Endodermal cell (in vitro differentiated cells): Measurements from ENCODE around the gene GRB10. TPM values are rescaled to one million over a fixed set of nuclear protein-coding genes. Genes with fewer than 3 reads are reported as not detected.

Experiments
- DNase-seq: peaks from one replicate; pipeline ENCODE4 v3.0.0-alpha.2; 2017
- H3K27ac ChIP-seq: 2 replicates; pipeline ENCODE4 v1.5.1; 2013; ENCODE audit warnings: mild to moderate bottlenecking, low read depth, low read length, moderate library complexity
- H3K27me3 ChIP-seq: 2 replicates; pipeline ENCODE4 v1.6.1; 2013; ENCODE audit warnings: mild to moderate bottlenecking, low read length, moderate library complexity; ENCODE audit not compliant: insufficient read depth, control insufficient read depth, poor library complexity, severe bottlenecking
- H3K36me3 ChIP-seq: 2 replicates; pipeline ENCODE4 v1.7.0; 2013; ENCODE audit warnings: mild to moderate bottlenecking, low read length, moderate library complexity; ENCODE audit not compliant: control insufficient read depth, insufficient read depth
- H3K4me1 ChIP-seq: one replicate; pipeline ENCODE4 v1.7.0; 2013; ENCODE audit warnings: low read length; ENCODE audit not compliant: control insufficient read depth, insufficient read depth
- H3K4me3 ChIP-seq: 2 replicates; pipeline ENCODE4 v1.5.1; 2013; ENCODE audit warnings: mild to moderate bottlenecking, low read length, moderate library complexity
- H3K9ac ChIP-seq: 2 replicates; pipeline ENCODE4 v1.6.1; 2013; ENCODE audit warnings: mild to moderate bottlenecking, low read length, moderate library complexity; ENCODE audit not compliant: poor library complexity, severe bottlenecking; ENCODE audit errors: extremely low read depth
- H3K9me3 ChIP-seq: 2 replicates; pipeline ENCODE4 v1.6.1; 2013; ENCODE audit warnings: mild to moderate bottlenecking, low read length, moderate library complexity; ENCODE audit not compliant: control insufficient read depth
- H3K27ac Mint-ChIP-seq: 2 replicates; pipeline ENCODE4 v1.8.0; 2020; ENCODE audit warnings: mixed read lengths
- H3K27me3 Mint-ChIP-seq: 2 replicates; pipeline ENCODE4 v1.8.0; 2021; ENCODE audit warnings: mild to moderate bottlenecking, mixed read lengths; ENCODE audit not compliant: insufficient read depth
- H3K36me3 Mint-ChIP-seq: 2 replicates; pipeline ENCODE4 v1.8.0; 2020; ENCODE audit warnings: low read depth, mixed read lengths
- H3K4me1 Mint-ChIP-seq: 2 replicates; pipeline ENCODE4 v1.8.0; 2020; ENCODE audit warnings: mixed read lengths
- H3K4me3 Mint-ChIP-seq: 2 replicates; pipeline ENCODE4 v1.8.0; 2020; ENCODE audit warnings: mild to moderate bottlenecking, moderate library complexity, mixed read lengths
- H3K9me3 Mint-ChIP-seq: 2 replicates; pipeline ENCODE4 v1.8.0; 2020; ENCODE audit warnings: mild to moderate bottlenecking, mixed read lengths
- CTCF ChIP-seq: fragments of 200-600 bp; sonication (generic); conservative IDR thresholded peaks from 2 replicates; pipeline ENCODE4 v1.5.0; 2021; ENCODE audit warnings: antibody characterized with exemption, mild to moderate bottlenecking
- WGBS, 2 experiments: methylation state at CpG; one replicate each; pipeline versions ENCODE4 v1.1.5 to v1.1.7; 2013; ENCODE audit warnings: missing lambda C conversion rate in 2 of 2, mixed read lengths in 1 of 2; ENCODE audit not compliant: insufficient coverage in 1 of 2, insufficient read length in 1 of 2; 5-methylcytosine and 5-hydroxymethylcytosine counted together
- total RNA-seq, 2 donors: library from RNA; stranded (reverse); fragmentation: NEBNext Ultra II Directional in 1 of 2; extraction: Animal tissue kit (Norgen Biotek cat#: 25700) in 1 of 2; gene quantifications; 2 replicates in 1 of 2; 3 replicates in 1 of 2; pipeline ENCODE4 v1.2.1, GENCODE V29; 2021

GRB10 gene
- total RNA-seq, 2 donors from 2014 or later = 71.9 to 97.5 TPM

- peaks cover 12% of the 10 kb centered on the region for H3K27me3 Mint-ChIP-seq
- no peak for DNase-seq
- Histone ChIP-seq H3K9me3 (peaks cover 4% of the 10 kb centered on the region), H3K27me3 (peaks cover 6% of the 10 kb centered on the region), H3K9ac (no peak within 1 kb of the TSS), H3K4me3 (no peak within 1 kb of the TSS), H3K27ac (no peak within 1 kb of the TSS), H3K4me1 (no peaks in the 10 kb centered on the region), H3K36me3 (no peaks in the 10 kb centered on the region)
- H3K9me3 Mint-ChIP-seq = peaks cover 6% of the 10 kb centered on the region
- no peaks in the 10 kb centered on the region for H3K4me1 Mint-ChIP-seq
- 81 to 89% methylated on average over 4 to 8 of the region's 8 CpGs for WGBS, 2 experiments
- no peaks in the 10 kb centered on the region for H3K36me3 Mint-ChIP-seq
- no peak for TF ChIP-seq CTCF
- H3K27ac Mint-ChIP-seq = no peak within 1 kb of the TSS
- H3K4me3 Mint-ChIP-seq = no peak within 1 kb of the TSS
These were observed 217.8 kb downstream of the GRB10 start, which contains the start of gene DDC for GRCh38 chr7:50564640-50565558. TSS of gene DDC (minus strand) at chr7:50565405. CDS start at chr7:50544085, 21,320 bp downstream.

- H3K4me3 Mint-ChIP-seq = no peak overlapping the region
- no peak for DNase-seq
- H3K27ac Mint-ChIP-seq = no peak overlapping the region
These were observed 218.5 kb downstream of the GRB10 start for GRCh38 chr7:50564171-50564570.

GRCh38 chr7:50562136-50562535, 220.6 kb downstream of the GRB10 start:
- H3K4me1 Mint-ChIP-seq = peaks cover 9% of the 10 kb centered on the region
- H3K9ac ChIP-seq = no peak overlapping the region
- no peak overlapping the region for H3K27ac ChIP-seq
- H3K4me1 ChIP-seq = peaks cover 6% of the 10 kb centered on the region
- H3K27me3 ChIP-seq = peaks cover 6% of the 10 kb centered on the region
- no peak overlapping the region for H3K4me3 ChIP-seq
- no peaks in the 10 kb centered on the region for H3K36me3 ChIP-seq
- H3K36me3 Mint-ChIP-seq = no peaks in the 10 kb centered on the region
- H3K9me3 ChIP-seq = no peaks in the 10 kb centered on the region
- no peak for DNase-seq
- no peaks in the 10 kb centered on the region for H3K9me3 Mint-ChIP-seq
- no peak overlapping the region for H3K4me3 Mint-ChIP-seq
- peaks cover 12% of the 10 kb centered on the region for H3K27me3 Mint-ChIP-seq
- peak; percentile 52 for TF ChIP-seq CTCF
- no peak overlapping the region for H3K27ac Mint-ChIP-seq
- WGBS, 2 experiments = 85 to 93% methylated on average over 3 to 5 of the region's 5 CpGs

More at GRCh38 chr7:50564171-50564570, 218.5 kb downstream of the GRB10 start:
- H3K4me1 Mint-ChIP-seq = no peaks in the 10 kb centered on the region
- peaks cover 12% of the 10 kb centered on the region for H3K27me3 Mint-ChIP-seq
- no peaks in the 10 kb centered on the region for H3K4me1 ChIP-seq
- WGBS, 2 experiments = 85 to 93% methylated on average over 3 to 8 of the region's 8 CpGs
- H3K4me3 ChIP-seq = no peak overlapping the region
- no peaks in the 10 kb centered on the region for H3K36me3 ChIP-seq
- H3K9ac ChIP-seq = no peak overlapping the region
- H3K9me3 ChIP-seq = peaks cover under 1% of the 10 kb centered on the region
- no peak overlapping the region for H3K27ac ChIP-seq
- H3K36me3 Mint-ChIP-seq = no peaks in the 10 kb centered on the region
- TF ChIP-seq CTCF = no peak
- H3K9me3 Mint-ChIP-seq = peaks cover 2% of the 10 kb centered on the region
- peaks cover 6% of the 10 kb centered on the region for H3K27me3 ChIP-seq
